Calu3 (cell line): ENCODE results near the gene FILIP1L. TPM values are rescaled to one million over a fixed set of nuclear protein-coding genes. Genes with fewer than 3 reads are reported as not detected.

Experiments used
- BruUV-seq: library from RNA; stranded (reverse); fragments of 400-500 nt; replicated peaks from 2 replicates; lab custom pipeline; 2021; lab: Mats Ljungman, UMichigan
- CTCF ChIA-PET: fragments of 300-600 bp; sonication (Branson Sonifier 250); formaldehyde crosslinking; loops from one replicate; lab custom pipeline; 2022; ENCODE audit warnings: antibody characterized with exemption; lab: Charles Lee
- DNase-seq: peaks from one replicate; pipeline ENCODE4 v3.0.0; 2022
- H3K27ac Mint-ChIP-seq: one replicate; pipeline ENCODE4 v1.8.0; 2022; ENCODE audit warnings: mixed read lengths; ENCODE audit not compliant: unreplicated experiment
- H3K27me3 Mint-ChIP-seq: one replicate; pipeline ENCODE4 v1.8.0; 2022; ENCODE audit warnings: mixed read lengths; ENCODE audit not compliant: unreplicated experiment
- H3K36me3 Mint-ChIP-seq: one replicate; pipeline ENCODE4 v1.8.0; 2022; ENCODE audit warnings: mild to moderate bottlenecking, moderate library complexity, mixed read lengths; ENCODE audit not compliant: insufficient read depth, unreplicated experiment
- H3K4me1 Mint-ChIP-seq: one replicate; pipeline ENCODE4 v1.8.0; 2022; ENCODE audit warnings: mild to moderate bottlenecking, low read depth, mixed read lengths; ENCODE audit not compliant: unreplicated experiment
- H3K4me3 Mint-ChIP-seq: one replicate; pipeline ENCODE4 v1.8.0; 2022; ENCODE audit warnings: mild to moderate bottlenecking, low read depth, moderate library complexity, mixed read lengths; ENCODE audit not compliant: unreplicated experiment
- H3K9me3 Mint-ChIP-seq: one replicate; pipeline ENCODE4 v1.8.0; 2022; ENCODE audit warnings: low read depth, mixed read lengths; ENCODE audit not compliant: unreplicated experiment
- intact Hi-C: fragments of 100-400 bp; cut with micrococcal nuclease; formaldehyde crosslinking; loops from one replicate; pipeline ENCODE4 v1.10.0; 2022; ENCODE audit not compliant: unreplicated experiment
- total RNA-seq: library from RNA; stranded (reverse); gene quantifications from 2 replicates; pipeline ENCODE4 v1.2.3, GENCODE V29; 2022
- TF ChIP-seq, protein P1 (sequence below): fragments of 200-600 bp; IDR thresholded peaks from one replicate; pipeline ENCODE4 v1.8.0; 2022; ENCODE audit warnings: antibody characterized with exemption; ENCODE audit not compliant: unreplicated experiment

Gene FILIP1L
- total RNA-seq, 1 experiment from 2014 or later, result 5.2 TPM

DNA sequence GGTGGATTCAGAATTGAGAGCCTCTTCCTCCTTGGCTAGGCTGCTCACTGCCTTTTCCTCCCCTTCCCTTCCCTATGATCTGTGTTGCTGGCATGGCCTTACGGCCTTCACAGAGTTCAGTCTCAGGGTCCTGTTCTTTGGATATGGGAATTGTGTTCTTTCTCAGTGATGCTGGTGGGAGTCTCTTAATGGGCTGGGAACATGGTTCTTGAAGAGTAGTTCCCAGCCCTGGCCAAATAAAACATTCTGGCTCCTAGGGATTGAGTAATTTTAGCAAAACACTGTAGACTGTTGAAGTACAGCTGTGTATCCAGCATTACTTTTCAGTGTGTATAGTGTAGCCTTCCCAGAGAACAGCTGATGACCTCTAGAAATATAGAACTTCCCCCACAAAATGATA, 22.6 kb upstream of the FILIP1L start:
- intact Hi-C loops, result no loop called here
- TF ChIP-seq, protein P1, sequence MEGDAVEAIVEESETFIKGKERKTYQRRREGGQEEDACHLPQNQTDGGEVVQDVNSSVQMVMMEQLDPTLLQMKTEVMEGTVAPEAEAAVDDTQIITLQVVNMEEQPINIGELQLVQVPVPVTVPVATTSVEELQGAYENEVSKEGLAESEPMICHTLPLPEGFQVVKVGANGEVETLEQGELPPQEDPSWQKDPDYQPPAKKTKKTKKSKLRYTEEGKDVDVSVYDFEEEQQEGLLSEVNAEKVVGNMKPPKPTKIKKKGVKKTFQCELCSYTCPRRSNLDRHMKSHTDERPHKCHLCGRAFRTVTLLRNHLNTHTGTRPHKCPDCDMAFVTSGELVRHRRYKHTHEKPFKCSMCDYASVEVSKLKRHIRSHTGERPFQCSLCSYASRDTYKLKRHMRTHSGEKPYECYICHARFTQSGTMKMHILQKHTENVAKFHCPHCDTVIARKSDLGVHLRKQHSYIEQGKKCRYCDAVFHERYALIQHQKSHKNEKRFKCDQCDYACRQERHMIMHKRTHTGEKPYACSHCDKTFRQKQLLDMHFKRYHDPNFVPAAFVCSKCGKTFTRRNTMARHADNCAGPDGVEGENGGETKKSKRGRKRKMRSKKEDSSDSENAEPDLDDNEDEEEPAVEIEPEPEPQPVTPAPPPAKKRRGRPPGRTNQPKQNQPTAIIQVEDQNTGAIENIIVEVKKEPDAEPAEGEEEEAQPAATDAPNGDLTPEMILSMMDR, result no peak
- Mint-ChIP-seq H3K9me3 (no peaks in the 10 kb centered on the region), H3K27ac (no peak overlapping the region), H3K4me3 (no peak overlapping the region), H3K27me3 (no peaks in the 10 kb centered on the region), H3K4me1 (no peaks in the 10 kb centered on the region), H3K36me3 (no peaks in the 10 kb centered on the region)
- CTCF ChIA-PET, result no interaction called here
- BruUV-seq, result no TSS peak
- DNase-seq, result no peak

DNA sequence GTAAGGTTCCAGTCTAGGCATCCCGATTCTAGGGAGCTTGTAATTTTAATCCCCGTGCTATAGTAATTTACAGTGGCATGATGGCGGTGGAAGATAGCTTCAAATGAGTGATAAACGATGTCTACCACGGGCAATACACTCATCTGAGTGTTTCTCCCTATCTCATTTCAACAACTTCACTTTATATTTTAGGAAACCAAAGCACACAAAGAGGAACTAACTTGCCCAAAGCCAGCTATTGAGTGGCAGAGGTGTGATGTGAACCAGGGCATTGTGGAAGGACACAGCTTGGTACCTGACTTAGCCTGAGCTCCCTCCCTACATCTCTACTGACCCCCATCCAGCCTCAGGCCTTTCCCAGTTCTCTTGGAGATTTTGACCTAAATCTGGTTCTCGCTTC, 16.9 kb upstream of the FILIP1L start:
- H3K36me3 Mint-ChIP-seq, result no peaks in the 10 kb centered on the region
- H3K4me1 Mint-ChIP-seq, result no peaks in the 10 kb centered on the region
- CTCF ChIA-PET, result interaction anchor here (1.5 kb wide), 1 partner anchor 62 kb away, joined by 3 read pairs; no protein-coding TSS in a partner anchor
- no peaks in the 10 kb centered on the region for H3K9me3 Mint-ChIP-seq
- TF ChIP-seq, protein P1, result no peak
- no peak for DNase-seq
- H3K4me3 Mint-ChIP-seq, result no peak overlapping the region
- intact Hi-C loops, result no loop called here
- H3K27me3 Mint-ChIP-seq, result no peaks in the 10 kb centered on the region
- H3K27ac Mint-ChIP-seq, result no peak overlapping the region
- BruUV-seq, result no TSS peak

DNA sequence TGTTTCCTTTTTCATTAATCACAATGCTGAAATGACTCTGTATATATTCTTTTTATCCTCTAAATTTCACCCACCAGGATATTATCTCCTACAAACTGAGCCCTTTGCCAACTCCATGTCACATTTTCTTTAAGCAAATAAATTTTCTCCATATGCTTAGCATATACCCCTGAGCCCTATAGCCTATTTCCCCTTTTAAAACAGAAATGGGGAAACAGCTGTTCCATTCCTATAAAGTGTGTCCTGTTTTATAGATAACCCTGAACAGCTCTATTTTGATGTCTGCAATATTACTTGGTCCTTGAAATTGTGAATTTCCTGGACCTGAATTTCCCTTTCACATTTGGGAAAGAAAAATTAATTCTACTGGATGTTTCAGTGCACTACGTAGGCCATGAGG, 15.6 kb upstream of the FILIP1L start:
- H3K36me3 Mint-ChIP-seq, result no peaks in the 10 kb centered on the region
- no peak overlapping the region for H3K27ac Mint-ChIP-seq
- DNase-seq, result no peak
- H3K27me3 Mint-ChIP-seq, result no peaks in the 10 kb centered on the region
- no TSS peak for BruUV-seq
- CTCF ChIA-PET, result no interaction called here
- peaks cover 10% of the 10 kb centered on the region for H3K4me1 Mint-ChIP-seq
- TF ChIP-seq, protein P1, result no peak
- H3K9me3 Mint-ChIP-seq, result no peaks in the 10 kb centered on the region
- intact Hi-C loops, result no loop called here
- H3K4me3 Mint-ChIP-seq, result no peak overlapping the region

DNA sequence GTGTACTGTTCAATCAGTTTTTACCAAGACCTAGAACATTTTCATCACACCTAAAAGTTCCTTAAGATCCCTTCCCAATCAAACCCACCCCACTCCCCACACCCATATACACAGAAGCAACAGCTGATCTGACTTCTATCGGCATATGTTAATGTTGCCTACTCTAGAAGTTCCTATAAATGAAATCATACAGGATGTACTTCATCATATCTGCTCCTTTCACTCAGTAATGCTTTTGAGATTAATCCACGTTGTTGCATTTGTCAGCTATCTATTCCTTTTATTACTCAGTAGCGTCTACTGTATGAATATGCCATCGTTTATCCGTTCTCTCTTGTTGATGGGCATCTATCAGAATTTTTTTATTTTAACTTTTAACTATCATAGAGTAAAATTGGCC, 14.3 kb upstream of the FILIP1L start:
- intact Hi-C loops, result no loop called here
- Mint-ChIP-seq H3K4me1 (peaks cover 14% of the 10 kb centered on the region), H3K27me3 (no peaks in the 10 kb centered on the region), H3K36me3 (no peaks in the 10 kb centered on the region), H3K4me3 (no peak overlapping the region), H3K9me3 (no peaks in the 10 kb centered on the region), H3K27ac (no peak overlapping the region)
- no peak for DNase-seq
- BruUV-seq, result no TSS peak
- CTCF ChIA-PET, result no interaction called here
- TF ChIP-seq, protein P1, result no peak

DNA sequence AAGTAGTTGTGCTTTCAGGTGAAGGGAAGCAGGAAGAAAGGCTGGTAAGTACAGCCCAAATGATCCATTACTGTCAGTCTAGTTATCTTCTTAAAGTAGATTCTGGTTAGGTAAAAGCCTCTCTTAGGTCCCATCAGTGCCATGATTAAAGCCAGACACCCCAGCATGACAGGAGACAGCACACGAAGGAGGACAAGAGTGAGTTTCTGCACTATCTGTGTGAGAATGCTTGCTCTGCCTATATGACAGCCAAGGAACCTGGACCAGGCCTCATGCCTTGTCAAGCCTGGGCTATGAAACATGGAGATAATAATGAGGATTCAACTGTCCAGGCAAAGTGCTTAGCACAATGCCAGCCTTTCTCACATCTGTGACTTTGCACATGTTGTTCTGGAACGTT, 13.5 kb upstream of the FILIP1L start:
- intact Hi-C loops, result no loop called here
- H3K4me3 Mint-ChIP-seq, result no peak overlapping the region
- no peak for DNase-seq
- no TSS peak for BruUV-seq
- TF ChIP-seq, protein P1, result no peak
- H3K27me3 Mint-ChIP-seq, result no peaks in the 10 kb centered on the region
- peaks cover 14% of the 10 kb centered on the region for H3K4me1 Mint-ChIP-seq
- H3K27ac Mint-ChIP-seq, result no peak overlapping the region
- CTCF ChIA-PET, result no interaction called here
- H3K36me3 Mint-ChIP-seq, result no peaks in the 10 kb centered on the region
- H3K9me3 Mint-ChIP-seq, result no peaks in the 10 kb centered on the region
